ENCODE results near the gene NATD1.

DNA sequence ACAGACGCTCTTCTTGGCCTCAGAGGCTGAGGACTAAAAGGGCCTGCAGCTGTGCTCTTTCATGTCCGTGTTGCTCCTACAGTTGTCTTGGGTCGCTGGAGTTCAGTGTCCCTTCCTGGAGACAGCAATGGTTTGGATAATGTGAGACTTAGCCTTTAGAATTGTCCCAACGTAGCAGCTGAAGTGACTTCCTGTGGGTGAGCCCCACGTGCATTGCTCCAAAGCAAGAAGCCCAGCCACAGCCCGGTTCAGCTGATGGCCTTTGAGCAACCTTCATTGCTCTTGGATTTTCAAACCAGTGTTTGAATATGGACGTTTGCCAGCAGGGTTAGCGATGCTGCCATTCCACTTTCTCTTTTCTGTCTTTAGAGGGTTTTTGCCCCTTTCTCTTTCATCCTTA is 59.0 kb downstream of the NATD1 start:
- TF ChIP-seq, protein P1, sequence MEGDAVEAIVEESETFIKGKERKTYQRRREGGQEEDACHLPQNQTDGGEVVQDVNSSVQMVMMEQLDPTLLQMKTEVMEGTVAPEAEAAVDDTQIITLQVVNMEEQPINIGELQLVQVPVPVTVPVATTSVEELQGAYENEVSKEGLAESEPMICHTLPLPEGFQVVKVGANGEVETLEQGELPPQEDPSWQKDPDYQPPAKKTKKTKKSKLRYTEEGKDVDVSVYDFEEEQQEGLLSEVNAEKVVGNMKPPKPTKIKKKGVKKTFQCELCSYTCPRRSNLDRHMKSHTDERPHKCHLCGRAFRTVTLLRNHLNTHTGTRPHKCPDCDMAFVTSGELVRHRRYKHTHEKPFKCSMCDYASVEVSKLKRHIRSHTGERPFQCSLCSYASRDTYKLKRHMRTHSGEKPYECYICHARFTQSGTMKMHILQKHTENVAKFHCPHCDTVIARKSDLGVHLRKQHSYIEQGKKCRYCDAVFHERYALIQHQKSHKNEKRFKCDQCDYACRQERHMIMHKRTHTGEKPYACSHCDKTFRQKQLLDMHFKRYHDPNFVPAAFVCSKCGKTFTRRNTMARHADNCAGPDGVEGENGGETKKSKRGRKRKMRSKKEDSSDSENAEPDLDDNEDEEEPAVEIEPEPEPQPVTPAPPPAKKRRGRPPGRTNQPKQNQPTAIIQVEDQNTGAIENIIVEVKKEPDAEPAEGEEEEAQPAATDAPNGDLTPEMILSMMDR (IDR thresholded peaks at IDR 0.05), result no peak
- TF ChIP-seq POLR2A (IDR thresholded peaks at IDR 0.05), result no peak
